GM10266 (cell line): ENCODE measurements around the gene PPP1CB.

Source experiments
- DNase-seq: peaks from one replicate; pipeline ENCODE4 v3.0.0; 2012; ENCODE audit errors: extremely low spot score
- CTCF ChIP-seq: IDR thresholded peaks from 2 replicates; pipeline ENCODE4 v1.5.1; 2012; ENCODE audit warnings: mild to moderate bottlenecking, low read depth; ENCODE audit not compliant: control insufficient read depth, insufficient read depth; ENCODE audit errors: missing control alignments

Gene PPP1CB

DNA sequence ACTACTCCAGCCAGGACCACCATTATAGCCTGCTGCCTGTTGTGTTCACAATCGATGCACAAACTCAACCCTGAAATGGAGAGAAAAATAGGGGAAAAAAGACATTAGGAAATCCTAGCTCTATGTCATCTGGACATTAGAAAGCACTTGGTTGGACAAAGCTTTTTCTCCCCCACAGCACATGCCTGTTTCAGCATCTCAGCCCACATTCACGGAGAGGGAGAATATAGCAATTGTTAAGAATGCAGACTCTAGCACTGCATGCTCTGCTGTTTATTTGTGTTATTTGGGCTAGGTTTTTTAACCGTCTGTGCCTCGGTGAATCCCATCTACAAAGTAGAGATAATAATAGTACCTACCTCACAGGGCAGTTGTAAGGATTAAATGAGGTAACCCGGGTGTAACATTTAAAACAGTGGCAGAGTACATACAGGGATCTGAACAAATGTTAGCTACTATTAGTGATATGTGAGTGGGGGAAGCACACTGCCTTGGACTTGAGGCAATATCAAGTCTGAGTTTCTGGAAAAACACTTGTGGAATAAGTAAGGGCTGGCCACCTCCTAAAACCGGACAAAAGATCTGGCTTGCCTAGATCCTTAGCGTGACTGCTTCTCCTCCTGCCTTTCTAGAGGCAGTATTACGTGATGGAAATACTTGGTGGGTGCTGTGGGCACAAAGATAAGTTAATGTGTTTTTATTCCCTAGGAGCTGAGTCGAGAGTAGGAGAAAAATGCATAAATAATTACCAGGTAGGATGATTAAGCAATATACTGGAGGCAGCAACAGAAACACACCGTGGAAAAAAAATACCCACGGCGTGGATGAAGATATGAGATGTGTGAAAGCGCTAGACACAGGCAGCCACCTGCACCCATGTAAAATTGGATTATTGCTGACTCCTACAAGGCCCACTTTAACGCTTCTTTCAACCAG, 1.0 kb upstream of the PPP1CB start:
- DNase-seq = peak; percentile 17
- no peak for TF ChIP-seq CTCF

DNA sequence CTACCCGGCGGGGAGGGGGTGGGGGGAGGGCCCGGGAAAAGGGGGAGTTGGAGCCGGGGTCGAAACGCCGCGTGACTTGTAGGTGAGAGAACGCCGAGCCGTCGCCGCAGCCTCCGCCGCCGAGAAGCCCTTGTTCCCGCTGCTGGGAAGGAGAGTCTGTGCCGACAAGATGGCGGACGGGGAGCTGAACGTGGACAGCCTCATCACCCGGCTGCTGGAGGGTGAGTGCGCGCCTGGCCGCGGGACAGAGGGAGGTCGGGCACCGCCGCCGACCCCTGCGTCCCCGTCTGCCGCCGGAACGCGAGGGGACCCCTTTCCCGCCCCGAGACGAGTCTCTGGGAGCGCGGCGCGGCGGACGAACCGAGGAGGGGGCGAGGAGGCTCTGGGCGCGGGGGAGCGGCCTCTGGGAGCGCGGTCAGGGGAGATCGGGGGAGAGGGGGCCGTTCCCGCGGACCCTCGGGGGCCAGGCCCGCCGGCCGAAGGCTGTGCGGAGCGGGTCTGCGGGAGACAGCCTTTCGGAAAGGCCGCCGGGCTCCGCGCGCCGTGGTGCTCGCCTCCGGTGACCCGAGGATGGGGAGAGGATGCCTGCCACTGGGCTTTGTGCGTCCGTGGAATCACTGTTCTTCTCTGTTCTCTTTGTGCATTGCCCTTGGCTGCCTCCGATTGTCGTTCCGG, 463 bp downstream of the PPP1CB start:
- no peak for TF ChIP-seq CTCF
- DNase-seq = peak; percentile 40

- DNase-seq = no peak
- TF ChIP-seq CTCF = no peak
These were observed 1.2 kb downstream of the PPP1CB start for GRCh38 chr2:28752631-28753376.

DNA sequence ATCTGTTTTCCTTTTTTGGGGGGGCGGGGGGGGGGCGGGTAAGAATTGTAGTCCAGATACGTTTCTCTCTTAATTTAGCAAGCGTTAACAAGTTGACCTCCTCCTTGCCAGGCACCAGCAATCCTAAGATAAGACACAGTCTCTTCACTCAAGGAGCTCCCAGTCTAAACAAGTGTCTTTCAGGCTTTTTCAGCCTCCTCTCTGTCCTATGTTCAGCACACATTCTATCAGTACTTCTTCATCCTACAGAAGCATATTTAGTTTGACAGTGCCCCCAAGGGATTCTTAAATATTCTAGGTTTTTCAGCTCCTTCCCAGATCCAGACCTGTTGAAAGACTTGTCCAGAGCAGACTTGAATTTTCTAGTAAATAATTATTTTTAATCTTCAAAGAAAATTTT, 2.7 kb downstream of the PPP1CB start:
- no peak for DNase-seq
- TF ChIP-seq CTCF = no peak

DNA sequence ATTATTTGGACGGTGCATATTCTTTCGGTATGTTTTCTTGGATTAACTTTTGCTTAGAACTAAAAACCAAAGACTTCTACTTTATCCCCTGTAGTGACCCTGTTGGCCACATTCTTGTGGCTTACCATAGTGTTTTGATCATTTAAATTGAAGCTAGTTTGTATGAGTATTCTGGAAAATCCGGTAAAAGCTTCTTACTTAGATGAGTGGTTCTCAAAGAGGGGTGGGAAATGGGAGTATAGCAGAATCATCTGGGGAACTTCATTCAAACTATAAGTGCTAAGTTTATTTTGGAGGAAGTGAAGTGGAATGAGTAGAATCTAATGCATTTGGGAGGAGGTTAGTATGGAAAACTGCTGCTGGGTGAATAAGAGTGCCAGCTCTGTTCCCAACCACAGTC, 3.8 kb downstream of the PPP1CB start:
- no peak for DNase-seq
- no peak for TF ChIP-seq CTCF

DNA sequence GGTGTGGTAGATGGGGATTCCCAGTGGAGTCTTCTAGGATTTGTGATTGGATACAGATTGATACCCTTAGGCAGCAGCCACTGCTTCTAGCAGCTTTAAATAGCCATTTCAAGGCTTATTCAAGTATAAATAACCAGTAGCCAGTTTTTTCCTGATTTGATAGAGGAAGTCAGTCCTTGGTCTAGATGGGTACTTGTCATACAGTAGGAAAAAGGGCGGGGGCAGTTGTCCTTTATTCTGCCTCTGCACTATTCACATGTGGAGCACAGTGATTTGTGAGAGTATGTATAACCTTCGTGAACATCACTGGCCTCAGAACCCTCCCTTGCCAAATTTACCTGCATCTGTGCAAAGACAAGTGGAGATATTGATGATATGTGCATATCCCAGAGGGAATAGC, 6.8 kb downstream of the PPP1CB start:
- no peak for DNase-seq
- no peak for TF ChIP-seq CTCF
